HEK293 (cell line): ENCODE measurements around the gene ZNF436.

Source experiments
- CTCF ChIP-seq: fragments of 450-650 bp; formaldehyde crosslinking; IDR thresholded peaks from 2 replicates; pipeline ENCODE4 v1.5.1; 2016; ENCODE audit warnings: missing biosample characterization, missing genetic modification characterization
- MZF1 ChIP-seq: fragments of 450-650 bp; formaldehyde crosslinking; IDR thresholded peaks from 2 replicates; pipeline ENCODE4 v1.5.1; 2017; ENCODE audit warnings: missing biosample characterization, missing genetic modification characterization, borderline replicate concordance
- PBX3 ChIP-seq: sonication (generic); formaldehyde crosslinking; IDR thresholded peaks from 2 replicates; pipeline ENCODE4 v1.8.1; 2022; ENCODE audit warnings: mild to moderate bottlenecking, moderate library complexity, missing genetic modification reagents
- ZFHX2 ChIP-seq: fragments of 450-650 bp; formaldehyde crosslinking; conservative IDR thresholded peaks from 2 replicates; pipeline ENCODE4 v1.5.1; 2016; ENCODE audit warnings: missing biosample characterization, missing genetic modification characterization
- ZNF473 ChIP-seq: fragments of 450-650 bp; formaldehyde crosslinking; IDR thresholded peaks from 2 replicates; pipeline ENCODE4 v1.5.1; 2017; ENCODE audit warnings: missing biosample characterization, missing genetic modification characterization
- ZNF837 ChIP-seq: fragments of 450-650 bp; formaldehyde crosslinking; IDR thresholded peaks from 2 replicates; pipeline ENCODE4 v1.5.1; 2016; ENCODE audit warnings: missing biosample characterization, missing genetic modification characterization

GRCh38 chr1:23344111-23344986 lies 25.3 kb downstream of the ZNF436 start, which contains the start of gene HNRNPR:
- TF ChIP-seq CTCF (tag by site-specific recombination) (peak; percentile 76), PBX3 (CRISPR knock-in tag) (peak; percentile 90), ZNF837 (tag by site-specific recombination) (no peak), MZF1 (tag by site-specific recombination) (no peak), ZFHX2 (tag by site-specific recombination) (peak; percentile 84), ZNF473 (tag by site-specific recombination) (no peak)
